Right lobe of liver (tissue), 6 donors: ENCODE measurements around the gene ART5. TPM values are rescaled to one million over a fixed set of nuclear protein-coding genes. Genes with fewer than 3 reads are reported as not detected.
"Not testable (repeated sequence)": the region's sequence is repeated elsewhere in the genome, so short reads cannot be mapped to it uniquely, and the experiment has no call there.

ENCODE experiments used
- ATAC-seq, 4 donors: fragments of 200-7000 bp; cut with Tn5 transposase; one replicate each; pipeline ENCODE4 v1.9.1; 2020; ENCODE audit warnings: mild to moderate bottlenecking in 4 of 4, moderate library complexity in 4 of 4
- DNase-seq, 3 donors: peaks; one replicate each; pipeline ENCODE4 v3.0.0-alpha.2; 2020
- H3K27ac ChIP-seq, 3 donors: fragments of 200-600 bp; one replicate each; pipeline ENCODE4 v1.8.0; 2022
- H3K27me3 ChIP-seq, 2 donors: fragments of 200-600 bp; one replicate each; pipeline ENCODE4 v1.8.0; 2022
- H3K36me3 ChIP-seq, 4 donors: fragments of 200-600 bp; sonication (generic) in 1 of 4; one replicate each; pipeline versions ENCODE4 v1.5.1 to v1.8.0; 2017 to 2022; ENCODE audit warnings: control low read depth in 1 of 4
- H3K4me1 ChIP-seq, 4 donors: fragments of 200-600 bp; sonication (generic) in 1 of 4; one replicate each; pipeline versions ENCODE4 v1.5.1 to v1.8.0; 2017 to 2022; ENCODE audit warnings: control low read depth in 1 of 4
- H3K4me3 ChIP-seq, 3 donors: fragments of 200-600 bp; one replicate each; pipeline ENCODE4 v1.8.0; 2022
- H3K9me3 ChIP-seq, 4 donors: fragments of 200-600 bp; sonication (generic) in 1 of 4; one replicate each; pipeline versions ENCODE4 v1.5.1 to v1.8.0; 2017 to 2022; ENCODE audit warnings: control low read depth in 1 of 4
- CTCF ChIP-seq, 4 donors: fragments of 200-600 bp in 3 of 4; fragments of 450-650 bp in 1 of 4; IDR thresholded peaks; one replicate each; pipeline versions ENCODE4 v1.5.1 to v1.8.0; 2016 to 2022; ENCODE audit warnings: antibody characterized with exemption in 4 of 4, mild to moderate bottlenecking in 2 of 4
- POLR2A ChIP-seq: fragments of 450-650 bp; IDR thresholded peaks from one replicate; pipeline ENCODE4 v1.6.1; 2017; ENCODE audit warnings: antibody characterized with exemption, mild to moderate bottlenecking
- WGBS: methylation state at CpG from one replicate; pipeline ENCODE4 v1.1.6; 2018; ENCODE audit warnings: low coverage, low lambda C conversion rate; ENCODE audit not compliant: insufficient coverage; ENCODE audit errors: missing lambda C conversion rate; 5-methylcytosine and 5-hydroxymethylcytosine counted together
- intact Hi-C, 2 donors: fragments of 100-400 bp; cut with DNase I; formaldehyde crosslinking; loops; one replicate each; pipeline versions ENCODE4 v1.11.2 to v1.14.1; 2022
- total RNA-seq, 6 experiments: library from RNA; depleted of rRNA in 2 of 6; stranded (reverse); fragments of >200 nt in 2 of 6; fragmentation: NEBNext Ultra II Directional in 3 of 6; extraction: Animal tissue kit (Norgen Biotek cat#: 25700) in 3 of 6; gene quantifications; one replicate each; pipeline versions ENCODE4 v1.1.0 to v1.2.4, GENCODE V29; 2016 to 2023
- donor health status: DM: no; HTN: yes; CAD: no.
- donor health status: DM: no; HTN: no; CAD: no.
- donor health status: DM: no; HTN: no; CAD: no.
- donor health status: DM: no; HTN: yes; CAD: no.
- donor health status: DM: no; HTN: yes; CAD: no.

ART5 gene
- total RNA-seq, 6 experiments from 2014 or later: 0.35 to 0.59 TPM; not detected in 4

GRCh38 chr11:3609416-3610265, 32.2 kb downstream of the ART5 start:
- DNase-seq: no peak
- Histone ChIP-seq H3K9me3 (no peaks in the 10 kb centered on the region), H3K27me3 (no peaks in the 10 kb centered on the region), H3K4me3 (no peak overlapping the region), H3K36me3 (no peaks in the 10 kb centered on the region), H3K4me1 (no peaks in the 10 kb centered on the region), H3K27ac (no peak overlapping the region)
- TF ChIP-seq POLR2A (no peak), CTCF (IDR thresholded peaks at IDR 0.05) (peak; percentile 66 to 87 (median 84))
- WGBS: 44% methylated on average over 7 of the region's 7 CpGs
- ATAC-seq: peak; percentile 73 to 79 (median 76)
- intact Hi-C loops: no loop called here

- intact Hi-C loops: no loop called here
- no peak for DNase-seq
- Histone ChIP-seq H3K36me3 (no peaks in the 10 kb centered on the region), H3K4me1 (no peaks in the 10 kb centered on the region), H3K27ac (no peak overlapping the region), H3K9me3 (no peaks in the 10 kb centered on the region), H3K4me3 (no peak overlapping the region), H3K27me3 (no peaks in the 10 kb centered on the region)
- no peak for TF ChIP-seq POLR2A
- no peak for TF ChIP-seq CTCF (IDR thresholded peaks at IDR 0.05)
- no peak for ATAC-seq
- 56% methylated on average over 4 of the region's 5 CpGs for WGBS
Observed at GRCh38 chr11:3605771-3606203, 36.0 kb downstream of the ART5 start.

- Histone ChIP-seq H3K9me3 (no peaks in the 10 kb centered on the region), H3K36me3 (no peaks in the 10 kb centered on the region), H3K4me3 (no peak overlapping the region), H3K4me1 (no peaks in the 10 kb centered on the region), H3K27ac (no peak overlapping the region), H3K27me3 (no peaks in the 10 kb centered on the region)
- ATAC-seq (no peak), DNase-seq (no peak)
- WGBS: 76% methylated on average over 3 of the region's 3 CpGs
- TF ChIP-seq CTCF (IDR thresholded peaks at IDR 0.05) (no peak), POLR2A (no peak)
- intact Hi-C loops: no loop called here
Observed at GRCh38 chr11:3605283-3605662, 36.5 kb downstream of the ART5 start.

DNA sequence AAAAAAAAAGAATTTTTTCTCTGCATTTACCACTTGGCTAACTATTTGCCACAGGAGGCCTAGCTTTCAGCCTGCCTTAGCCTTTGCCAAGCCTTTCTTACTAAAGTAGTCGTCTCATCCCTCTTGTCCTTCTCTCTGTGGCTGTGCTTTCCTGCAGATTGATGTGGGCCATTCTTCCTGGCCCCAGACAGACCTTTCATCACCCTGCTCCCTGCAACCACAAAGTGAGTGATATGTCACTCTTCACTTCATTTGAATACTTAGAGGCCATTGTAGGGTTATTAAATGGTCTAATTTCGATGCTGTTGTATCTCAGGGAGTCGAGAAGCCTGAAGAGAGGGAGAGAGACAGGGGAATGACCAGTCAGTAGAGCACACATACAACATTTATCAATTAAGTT, 37.6 kb downstream of the ART5 start:
- intact Hi-C loops: no loop called here
- DNase-seq (no peak), ATAC-seq (no peak)
- Histone ChIP-seq H3K36me3 (no peaks in the 10 kb centered on the region), H3K27ac (no peak overlapping the region), H3K4me1 (no peaks in the 10 kb centered on the region), H3K27me3 (no peaks in the 10 kb centered on the region), H3K4me3 (no peak overlapping the region), H3K9me3 (no peaks in the 10 kb centered on the region)
- TF ChIP-seq POLR2A: no peak
- 26% methylated on average over 3 of the region's 3 CpGs for WGBS

- H3K4me3 ChIP-seq, DNase-seq, H3K27me3 ChIP-seq, H3K27ac ChIP-seq, intact Hi-C loops, H3K9me3 ChIP-seq, H3K4me1 ChIP-seq, H3K36me3 ChIP-seq, ATAC-seq: not testable (repeated sequence)
- 70% methylated on average over 8 of the region's 10 CpGs for WGBS
Observed at GRCh38 chr11:3600201-3600600, 41.6 kb downstream of the ART5 start.

DNA sequence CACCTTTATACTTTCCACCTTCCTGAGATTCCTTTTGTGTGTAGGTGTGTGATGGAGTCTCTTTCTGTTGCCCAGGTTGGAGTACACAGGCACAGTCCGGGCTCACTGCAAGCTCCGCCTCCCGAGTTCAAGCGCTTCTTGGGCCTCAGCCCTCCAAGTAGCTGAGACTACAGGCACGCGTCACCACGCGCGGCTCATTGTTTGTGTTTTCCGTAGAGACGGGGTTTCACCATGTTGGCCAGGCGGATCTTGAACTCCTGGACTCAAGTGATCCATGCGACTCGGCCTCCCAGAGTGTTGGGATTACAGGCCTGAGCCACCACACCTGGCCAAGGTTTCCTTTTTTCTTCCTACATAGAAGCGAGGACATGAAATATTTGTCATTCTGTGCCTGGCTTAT, 44.0 kb downstream of the ART5 start:
- H3K27me3 ChIP-seq, H3K36me3 ChIP-seq, H3K9me3 ChIP-seq, H3K4me3 ChIP-seq, ATAC-seq, DNase-seq, intact Hi-C loops, H3K27ac ChIP-seq, H3K4me1 ChIP-seq: not testable (repeated sequence)
- WGBS: 100% methylated on average over 1 of the region's 15 CpGs

GRCh38 chr11:3591326-3591725, 50.5 kb downstream of the ART5 start:
- H3K9me3 ChIP-seq, H3K36me3 ChIP-seq, H3K4me3 ChIP-seq, ATAC-seq, H3K27me3 ChIP-seq, DNase-seq, H3K4me1 ChIP-seq, H3K27ac ChIP-seq, intact Hi-C loops: not testable (repeated sequence)
- 96% methylated on average over 9 of the region's 24 CpGs for WGBS

- 49% methylated on average over 2 of the region's 2 CpGs for WGBS
- H3K27me3 ChIP-seq, DNase-seq, ATAC-seq, H3K4me1 ChIP-seq, H3K27ac ChIP-seq, H3K4me3 ChIP-seq, H3K9me3 ChIP-seq, H3K36me3 ChIP-seq, intact Hi-C loops: not testable (repeated sequence)
Observed at GRCh38 chr11:3590193-3590592, 51.6 kb downstream of the ART5 start.

GRCh38 chr11:3588776-3589175, 53.0 kb downstream of the ART5 start:
- WGBS: no CpG with 5 or more reads among the region's 11 CpGs
- DNase-seq, H3K27ac ChIP-seq, H3K9me3 ChIP-seq, H3K4me1 ChIP-seq, H3K27me3 ChIP-seq, H3K36me3 ChIP-seq, H3K4me3 ChIP-seq, intact Hi-C loops, ATAC-seq: not testable (repeated sequence)
